ENCODE results near the gene COL13A1.
A peak's percentile ranks its signal among the peaks of the same experiment; 100 is the strongest.

COL13A1 gene

DNA sequence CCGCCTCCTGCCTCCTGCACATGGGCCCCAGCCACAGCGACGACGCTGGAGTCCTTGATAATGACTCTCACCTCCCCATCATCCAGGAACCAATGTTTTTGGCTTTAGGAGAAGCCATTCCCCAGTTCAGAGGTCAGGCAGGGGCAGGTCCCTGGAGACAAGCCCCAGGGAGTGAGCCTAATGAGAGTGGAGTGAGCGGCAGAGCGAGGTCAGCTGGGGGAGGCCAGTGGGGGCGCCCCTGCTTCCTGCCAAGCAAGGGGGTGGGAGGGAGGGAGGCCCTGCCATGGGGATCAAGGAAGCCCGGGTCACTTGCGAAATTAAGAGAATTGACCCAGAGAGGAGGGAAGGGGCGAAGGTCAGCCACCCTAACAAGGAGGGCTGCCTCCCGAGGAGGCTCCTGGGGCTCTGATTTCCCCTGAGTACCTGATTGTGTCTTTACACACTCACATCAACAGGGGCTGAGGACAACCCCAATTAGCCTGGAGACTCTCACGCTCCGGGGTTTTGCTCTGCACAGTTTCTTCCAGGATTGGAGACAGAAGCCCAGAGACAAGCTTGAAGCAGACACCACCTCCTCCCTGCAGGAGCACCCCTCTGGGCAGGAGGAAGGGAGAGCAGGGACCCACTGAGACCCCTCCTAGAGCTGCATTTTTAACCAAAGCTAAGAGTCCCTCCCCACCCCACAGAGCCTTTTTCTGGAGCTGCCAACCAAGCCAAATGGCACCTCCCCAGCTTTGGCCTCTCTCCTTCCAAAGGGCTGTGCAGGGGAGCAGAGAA lies 112.1 kb downstream of the COL13A1 start:
- no peak for DNase-seq

DNA sequence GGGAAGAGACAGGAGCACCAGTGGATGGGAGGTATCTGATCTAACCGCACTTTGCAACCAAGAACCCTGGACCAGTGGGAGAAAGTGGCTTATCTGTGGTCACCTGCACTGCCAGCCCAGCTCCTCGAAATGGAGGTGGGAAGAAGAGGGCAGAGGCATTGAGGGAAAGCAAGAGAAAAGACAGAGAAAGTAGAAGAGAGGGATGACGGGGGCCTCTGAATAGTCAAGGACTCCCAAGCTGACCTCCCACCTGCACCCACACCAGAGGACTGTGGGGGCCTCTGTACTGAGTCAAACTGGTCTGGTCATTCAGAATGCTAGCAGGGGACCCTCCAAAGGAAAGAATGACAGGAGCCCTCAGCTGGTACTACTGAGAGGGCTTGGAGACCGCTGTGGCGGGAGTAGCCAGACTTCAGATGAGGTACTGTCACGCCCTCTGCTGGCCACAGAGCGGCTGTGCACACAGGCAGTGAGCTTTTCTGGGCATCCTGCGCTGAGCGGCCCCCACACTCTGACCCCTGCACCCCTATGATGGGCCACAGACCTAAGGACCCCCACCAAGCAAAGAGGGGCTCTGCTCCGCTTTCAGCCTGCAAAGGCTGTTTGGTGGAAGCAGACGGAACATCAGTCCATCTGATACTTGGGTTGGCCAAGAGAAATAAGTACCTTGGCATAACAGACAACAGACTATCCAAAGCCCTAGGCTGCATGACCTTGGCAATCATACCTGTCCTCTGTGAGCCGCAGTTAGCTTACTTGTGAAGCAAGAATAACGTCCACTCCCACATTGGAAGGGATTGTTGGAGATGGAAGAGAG lies 112.9 kb downstream of the COL13A1 start:
- DNase-seq: peak; percentile 54

DNA sequence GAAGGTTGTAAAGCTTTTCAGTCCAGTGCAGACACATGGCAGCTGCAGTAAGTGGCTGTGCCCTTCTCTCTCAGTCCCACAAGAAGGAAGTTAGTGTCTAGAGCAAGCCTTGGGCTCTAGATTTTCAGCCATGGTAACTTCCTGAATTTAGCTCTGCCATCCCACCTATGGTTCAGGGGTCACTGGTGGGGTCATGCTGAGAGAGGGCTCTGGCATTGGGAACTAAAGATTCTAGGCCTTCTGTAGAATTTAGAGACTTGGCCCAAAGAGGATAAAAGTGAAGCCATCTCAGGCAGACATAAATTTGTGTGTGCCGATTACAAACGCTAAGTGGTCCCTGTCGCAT lies 113.5 kb downstream of the COL13A1 start:
- no peak for DNase-seq

DNA sequence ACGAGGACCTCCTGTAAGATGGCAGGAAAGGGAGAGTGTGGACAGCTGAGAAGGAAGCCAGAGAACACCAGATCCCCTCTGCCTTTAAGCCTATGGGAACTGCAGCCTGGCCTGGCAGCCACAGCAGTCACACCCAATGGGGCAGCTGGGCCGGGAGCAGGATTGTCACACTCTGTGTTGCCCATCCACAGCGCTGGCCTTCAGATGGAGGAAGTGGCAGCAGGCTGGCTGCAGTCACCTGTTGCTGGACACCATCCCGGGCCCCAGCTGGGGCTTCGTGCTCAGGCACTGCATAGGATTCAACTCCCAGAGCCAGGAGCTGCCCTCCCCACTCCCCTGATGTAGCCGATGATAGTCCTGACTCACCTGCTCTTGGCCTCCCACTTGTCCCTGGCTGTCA lies 114.4 kb downstream of the COL13A1 start:
- DNase-seq: no peak

DNA sequence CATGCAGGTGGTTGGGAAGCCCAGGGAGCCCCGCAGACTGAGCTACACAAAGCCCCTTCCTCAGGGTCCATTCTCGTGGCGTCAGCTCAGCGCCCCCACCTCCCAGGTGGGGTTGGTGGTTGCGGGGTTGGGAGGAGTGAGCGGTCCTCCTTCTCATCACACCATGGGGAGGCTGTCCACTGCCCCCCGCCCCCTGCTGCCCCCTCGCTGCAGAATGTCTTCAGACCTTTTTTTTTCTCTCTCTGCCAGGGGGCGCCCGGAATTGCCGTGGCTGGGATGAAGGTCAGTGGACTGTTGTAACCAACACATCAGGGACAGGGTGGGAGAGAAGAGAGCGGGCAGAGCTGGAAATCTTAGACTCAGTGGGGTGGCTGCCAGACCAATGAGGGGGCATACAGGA lies 116.3 kb downstream of the COL13A1 start:
- DNase-seq: no peak

DNA sequence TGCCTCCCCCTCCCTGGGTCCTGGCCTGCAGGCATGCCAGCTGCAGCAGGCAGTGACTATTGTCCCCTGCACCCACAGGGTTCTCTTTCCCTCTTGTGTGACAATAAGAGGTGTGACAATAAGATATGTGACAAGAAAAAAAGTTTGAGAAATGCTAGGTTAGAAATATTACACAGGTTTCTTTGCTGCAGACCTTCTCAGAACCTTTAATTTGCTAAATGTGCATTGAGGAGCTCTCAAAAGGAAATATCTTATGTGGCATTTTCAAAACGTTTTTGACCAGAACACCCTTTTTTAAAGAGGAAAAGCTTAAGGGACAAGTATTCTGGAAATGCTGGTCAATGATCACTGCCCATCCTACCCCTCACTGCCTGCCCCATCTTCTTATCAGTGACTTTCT lies 117.5 kb downstream of the COL13A1 start:
- DNase-seq: no peak

DNA sequence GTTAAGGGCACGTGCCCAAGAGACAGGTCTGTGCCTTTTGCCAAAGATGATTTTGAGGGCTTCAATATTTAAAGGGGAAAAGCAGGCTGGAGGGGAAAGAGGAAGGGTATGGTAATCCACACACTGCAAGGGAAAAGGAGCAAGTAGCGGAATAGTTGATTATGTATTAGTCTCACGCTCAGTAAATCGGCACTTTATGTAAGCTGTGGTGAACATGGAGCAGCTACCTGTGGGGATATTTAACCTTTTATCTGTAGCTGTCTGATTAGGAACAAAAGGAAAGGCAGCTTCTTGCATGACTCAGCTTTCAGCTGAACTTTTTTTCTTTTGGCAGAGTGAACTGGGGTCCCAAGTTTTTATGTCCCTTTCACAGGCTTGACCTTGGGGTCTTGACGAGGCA lies 123.4 kb downstream of the COL13A1 start:
- no peak for DNase-seq

DNA sequence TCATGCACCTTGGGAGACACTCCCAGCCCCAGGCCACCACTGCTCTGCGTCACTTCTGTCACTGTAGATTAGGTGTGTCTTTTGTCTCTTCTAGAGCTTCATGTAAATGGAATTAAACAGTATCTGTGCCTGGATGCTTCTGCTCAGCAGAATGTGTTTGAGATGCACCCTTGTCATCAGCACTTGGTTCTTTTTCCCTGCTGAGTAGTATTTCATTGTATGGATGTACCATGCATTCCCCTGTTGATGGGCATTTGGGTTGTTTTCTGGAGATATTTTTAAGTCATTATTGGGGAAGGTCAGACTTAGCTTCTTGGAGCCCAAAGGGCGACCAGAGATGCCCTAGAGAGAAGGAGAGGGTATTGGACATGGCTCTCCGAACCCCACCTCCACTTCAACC lies 126.6 kb downstream of the COL13A1 start:
- DNase-seq: no peak

DNA sequence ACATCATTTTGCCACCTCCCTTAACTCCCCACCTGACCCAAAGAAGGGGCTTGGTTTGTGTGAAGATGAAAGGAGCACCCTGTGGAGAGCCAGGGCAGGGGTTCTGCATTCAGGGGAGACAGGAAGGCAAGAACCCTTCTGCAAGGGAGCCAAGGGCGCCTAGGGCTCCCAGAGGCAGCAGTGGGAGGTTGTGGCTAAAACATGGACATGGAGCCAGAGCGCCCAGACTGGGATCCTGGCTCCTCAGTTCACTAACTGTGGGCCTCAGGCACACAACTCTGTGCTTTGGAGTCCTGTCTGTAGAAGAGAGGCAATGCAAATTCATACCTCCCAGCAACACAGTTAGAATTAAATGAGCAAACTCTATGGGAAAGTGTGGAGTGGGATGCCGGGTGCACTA lies 127.9 kb downstream of the COL13A1 start:
- DNase-seq: no peak

DNA sequence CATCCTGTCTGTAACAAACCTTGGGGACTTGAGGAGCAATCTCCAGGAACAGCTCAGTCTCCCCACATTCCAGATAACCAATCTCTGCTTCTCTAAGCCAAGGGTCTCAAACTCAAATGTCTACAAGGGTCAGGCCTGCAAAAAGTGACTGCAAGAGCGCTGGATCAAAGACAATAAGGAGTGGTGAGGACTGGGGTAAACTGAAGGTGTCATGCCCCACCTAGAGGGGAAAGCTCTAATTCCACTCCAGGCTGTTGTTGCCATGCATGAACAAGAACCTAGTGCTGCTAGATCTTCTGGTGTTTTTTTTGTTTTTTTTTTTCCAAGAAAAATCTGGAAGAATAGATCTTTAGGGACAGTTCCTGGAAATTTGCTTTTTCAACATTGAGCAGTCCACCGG lies 133.1 kb downstream of the COL13A1 start:
- no peak for DNase-seq

DNA sequence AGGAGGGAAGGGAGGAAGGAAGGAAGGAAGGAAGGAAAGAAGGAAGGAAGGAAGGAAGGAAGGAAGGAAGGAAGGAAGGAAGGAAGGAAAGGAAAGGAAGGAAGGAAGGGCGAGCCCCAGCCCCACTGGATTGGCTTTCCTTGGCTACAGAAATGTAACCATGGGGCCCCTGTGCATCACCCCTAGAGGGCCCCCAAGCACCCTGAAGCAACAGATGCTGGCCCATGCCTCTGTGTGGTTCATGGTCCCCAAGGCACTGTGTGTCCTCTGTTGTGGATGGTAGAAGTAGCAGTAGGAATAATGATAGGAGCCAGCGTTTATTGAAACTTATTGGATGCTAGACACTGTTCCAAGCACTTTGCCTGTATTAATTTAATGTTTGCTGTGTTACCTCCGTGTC lies 134.4 kb downstream of the COL13A1 start:
- no peak for DNase-seq

DNA sequence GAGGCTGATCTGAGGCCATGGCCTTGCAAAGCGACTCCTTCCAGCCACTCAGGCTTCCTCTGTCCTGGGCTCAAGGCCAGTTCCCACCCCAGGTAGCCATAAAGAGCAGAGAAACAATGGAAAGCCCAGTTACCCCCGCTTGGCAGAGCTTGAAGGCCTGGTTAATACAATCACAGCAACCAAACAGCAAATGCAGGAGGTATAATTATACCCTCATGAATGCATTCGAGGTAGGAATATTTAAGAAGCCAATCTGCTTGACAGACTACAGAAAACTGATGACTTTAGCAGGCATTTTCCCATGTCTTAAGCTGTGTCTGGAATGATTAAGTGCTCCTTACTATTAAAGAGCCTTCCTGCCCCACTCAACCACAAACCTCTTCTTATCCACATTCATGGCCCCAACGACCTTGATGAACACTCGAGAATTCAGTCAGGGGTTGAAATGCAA lies 136.9 kb downstream of the COL13A1 start:
- DNase-seq: no peak

DNA sequence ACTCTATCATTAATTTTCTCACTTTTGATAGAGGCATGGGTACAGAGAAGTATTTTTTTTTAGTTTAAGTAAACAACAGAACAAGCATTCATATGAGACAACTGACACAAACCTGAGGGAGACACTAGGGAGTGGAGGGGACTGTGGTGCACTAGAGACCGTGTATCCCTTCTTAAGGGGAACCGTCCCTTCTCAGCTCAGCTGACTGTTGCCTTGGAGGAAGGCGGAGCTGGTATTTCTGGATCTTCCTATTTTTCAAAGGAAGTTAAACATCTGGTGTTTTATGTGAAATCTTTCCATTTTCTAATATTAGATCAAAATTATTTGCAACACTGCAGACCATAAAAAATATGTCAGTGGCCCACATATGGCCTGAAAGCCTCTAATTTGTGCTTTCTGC lies 137.4 kb downstream of the COL13A1 start:
- no peak for DNase-seq

DNA sequence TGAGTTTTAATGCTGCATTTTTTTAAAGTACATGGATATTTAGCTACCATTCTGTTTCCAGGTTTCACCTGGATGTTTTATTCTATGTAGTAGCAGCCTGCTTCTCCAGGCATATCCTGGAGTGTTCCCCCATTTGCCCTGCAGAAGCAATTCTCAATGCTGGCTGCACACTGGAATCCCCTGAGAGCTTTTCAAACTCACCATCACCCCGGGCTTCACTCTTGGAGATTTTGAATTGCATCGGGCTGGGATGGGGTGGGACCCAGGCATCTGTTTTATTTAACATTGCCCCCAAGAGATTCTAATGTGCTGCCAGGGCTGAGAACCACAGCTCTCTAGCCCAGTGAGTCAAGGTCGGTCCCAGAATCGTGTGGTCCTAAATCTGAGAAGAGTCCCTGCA lies 137.8 kb downstream of the COL13A1 start:
- no peak for DNase-seq

DNA sequence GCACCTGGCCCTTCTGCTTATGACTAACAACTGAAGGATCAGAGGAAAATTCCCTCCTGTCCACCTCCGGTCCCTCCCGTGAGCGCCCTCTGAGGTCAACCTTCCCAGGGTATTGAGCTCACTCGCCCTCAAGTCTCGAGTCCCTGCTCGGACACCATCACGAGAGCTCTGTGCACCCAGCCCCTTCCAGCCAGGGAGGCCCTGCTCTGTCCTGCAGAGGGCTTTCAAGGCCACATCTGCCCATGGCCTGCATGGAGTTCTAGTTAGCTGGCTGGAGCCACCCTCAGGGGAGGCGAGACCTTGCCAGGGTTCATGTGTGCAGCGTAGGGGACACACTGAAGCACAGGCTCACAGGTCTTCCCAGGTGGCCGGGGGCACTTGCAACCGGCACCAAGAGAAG lies 140.0 kb downstream of the COL13A1 start:
- no peak for DNase-seq

DNA sequence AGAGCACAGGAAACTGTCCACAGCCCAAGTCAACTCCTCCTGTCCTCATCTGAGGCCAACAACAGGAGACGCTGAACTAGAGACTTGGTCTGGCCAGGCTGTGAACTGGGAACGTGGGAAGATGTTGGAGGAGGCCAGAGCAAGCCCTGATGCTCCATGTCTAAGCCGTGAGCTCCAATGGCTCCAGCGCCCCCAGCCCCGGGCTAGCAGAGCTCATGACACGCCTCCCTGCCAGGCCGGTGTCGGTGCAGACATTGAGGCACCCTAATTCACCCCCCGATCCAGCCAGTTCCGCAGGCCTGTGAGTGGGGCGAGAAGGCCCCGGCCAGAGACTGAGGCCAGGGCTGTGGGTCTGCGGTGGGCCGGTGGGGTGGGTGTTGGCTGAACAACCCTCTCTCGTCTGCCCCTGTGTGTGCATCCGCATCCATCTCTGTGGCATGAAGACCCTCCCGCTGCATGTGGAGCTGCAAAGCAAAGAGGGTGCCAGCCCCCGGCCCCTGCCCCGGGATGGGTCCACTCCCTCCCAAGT lies 141.7 kb downstream of the COL13A1 start:
- DNase-seq: no peak

DNA sequence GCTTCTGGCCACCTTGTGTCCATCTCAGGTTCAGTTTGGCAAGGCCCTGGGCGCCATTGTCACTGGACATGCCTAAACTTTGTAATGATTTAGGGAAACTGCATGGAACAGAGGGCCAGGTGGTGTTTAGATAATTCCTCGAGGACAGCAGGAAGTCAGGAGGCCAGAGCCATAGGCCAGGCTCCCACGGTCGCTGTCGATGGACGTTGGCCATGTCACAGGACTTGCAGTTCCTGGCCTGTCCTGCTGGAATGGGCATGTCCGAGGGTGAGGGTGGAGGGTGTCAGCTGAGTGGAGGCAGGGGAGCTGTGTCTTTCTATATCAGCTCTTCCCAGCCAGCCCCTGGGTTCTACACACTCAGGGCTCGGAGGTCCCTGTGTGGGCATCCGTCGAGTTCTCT lies 143.1 kb downstream of the COL13A1 start:
- no peak for DNase-seq

DNA sequence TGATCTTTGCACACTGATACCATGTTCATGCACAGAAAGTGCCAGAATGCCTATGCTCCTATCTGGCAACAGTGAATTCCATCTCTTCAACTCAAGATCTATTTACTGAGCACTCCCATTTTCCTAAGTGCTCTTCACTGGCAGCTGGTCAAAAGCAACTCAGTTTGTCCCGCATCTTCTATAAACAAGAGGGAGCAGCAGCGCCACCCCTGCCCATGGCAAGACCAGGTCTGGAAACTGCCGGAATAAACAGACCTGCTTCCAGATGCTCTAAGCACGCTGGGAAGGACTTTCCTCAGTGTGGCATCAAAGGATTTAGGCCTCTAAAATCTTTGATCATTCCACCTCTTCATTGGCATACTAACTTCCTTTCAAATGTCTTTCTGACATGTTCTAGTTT lies 146.6 kb downstream of the COL13A1 start:
- no peak for DNase-seq

DNA sequence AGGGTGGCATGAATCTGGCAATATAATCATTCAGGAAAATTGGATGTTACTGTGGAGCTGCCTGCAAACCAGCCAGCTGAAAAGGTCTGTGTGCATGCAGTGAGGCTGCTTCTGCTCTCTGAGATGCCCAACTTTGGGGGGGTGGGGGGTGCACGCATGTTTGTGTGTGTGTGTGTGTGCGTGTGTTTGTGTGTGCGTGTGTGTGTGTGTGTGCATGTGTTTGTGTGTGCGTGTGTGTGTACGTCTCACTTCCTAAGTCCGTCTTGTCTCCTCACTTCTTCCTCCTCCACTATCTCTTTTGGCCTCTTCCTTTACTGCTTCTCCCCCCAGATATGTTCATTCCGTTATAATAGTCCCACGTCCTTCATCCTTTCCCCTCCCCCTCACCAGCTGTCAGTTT lies 148.1 kb downstream of the COL13A1 start:
- DNase-seq: no peak

DNA sequence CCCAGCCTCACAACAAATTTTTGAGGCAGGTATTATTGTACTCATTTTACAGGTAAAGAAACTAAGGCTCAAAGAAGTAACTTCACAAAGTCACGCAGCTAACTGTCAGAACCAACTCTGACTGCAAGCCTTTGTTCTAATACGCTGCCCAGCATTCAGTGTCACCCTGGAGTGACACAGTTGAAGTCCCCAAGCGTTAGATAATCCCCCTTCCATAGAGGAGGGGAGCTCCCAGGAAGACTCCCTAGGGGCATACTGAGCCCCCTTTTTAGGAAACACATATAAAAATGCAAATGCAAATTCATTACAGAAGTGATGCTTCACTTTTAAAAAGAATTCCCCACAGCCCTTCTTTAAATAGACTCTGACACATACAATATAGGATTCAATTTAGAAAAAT lies 150.0 kb downstream of the COL13A1 start:
- no peak for DNase-seq

DNA sequence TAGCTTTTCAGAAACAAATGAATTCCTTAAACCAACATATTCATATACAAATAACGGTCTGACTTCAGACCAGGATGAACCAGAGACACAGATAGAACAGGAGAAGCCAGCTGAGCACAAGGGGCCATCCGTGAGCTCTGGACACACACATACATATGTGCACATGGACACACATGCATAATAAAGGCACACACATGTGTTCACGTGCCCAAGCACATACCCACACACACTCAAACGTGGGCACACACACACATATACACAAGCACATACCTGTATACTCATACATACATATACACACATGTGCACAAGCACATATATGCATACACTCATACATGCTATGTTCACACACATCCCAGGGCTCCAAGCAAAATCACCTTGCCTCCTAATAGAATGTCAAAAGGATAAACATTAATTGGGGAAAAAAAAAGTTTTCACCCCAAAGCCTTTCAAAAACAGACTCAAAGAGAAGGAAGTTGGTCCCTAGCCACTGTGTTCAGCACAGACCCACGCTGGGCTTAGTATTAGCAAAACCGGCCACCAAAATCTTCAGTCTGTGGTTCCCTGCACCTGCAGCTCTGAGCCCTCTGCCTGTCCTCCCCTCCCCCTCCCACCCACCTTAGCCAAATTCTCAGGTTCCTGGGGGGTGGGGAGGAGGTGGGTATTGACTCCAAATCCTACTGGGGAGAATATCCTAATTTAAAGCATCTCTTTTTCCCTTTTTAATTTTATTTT lies 150.5 kb downstream of the COL13A1 start:
- no peak for DNase-seq

DNA sequence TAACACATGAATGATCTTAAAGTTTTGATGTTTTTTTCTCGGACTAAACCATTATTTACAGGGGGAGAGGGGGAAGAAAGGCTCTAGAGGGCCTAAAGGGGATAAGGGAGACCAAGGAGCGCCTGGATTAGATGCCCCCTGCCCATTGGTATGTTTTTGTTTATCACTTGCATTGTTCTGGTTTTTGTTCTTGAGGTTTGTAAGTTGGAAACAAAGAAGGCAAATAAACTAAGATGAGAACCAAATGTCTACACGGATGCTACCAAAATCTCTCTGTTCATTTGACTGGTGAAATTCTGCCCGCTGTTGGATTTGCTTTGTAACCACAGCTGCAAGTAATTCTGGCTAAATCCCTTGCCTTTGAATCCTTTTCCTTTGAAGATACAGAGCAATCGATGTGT lies 151.1 kb downstream of the COL13A1 start:
- DNase-seq: no peak

DNA sequence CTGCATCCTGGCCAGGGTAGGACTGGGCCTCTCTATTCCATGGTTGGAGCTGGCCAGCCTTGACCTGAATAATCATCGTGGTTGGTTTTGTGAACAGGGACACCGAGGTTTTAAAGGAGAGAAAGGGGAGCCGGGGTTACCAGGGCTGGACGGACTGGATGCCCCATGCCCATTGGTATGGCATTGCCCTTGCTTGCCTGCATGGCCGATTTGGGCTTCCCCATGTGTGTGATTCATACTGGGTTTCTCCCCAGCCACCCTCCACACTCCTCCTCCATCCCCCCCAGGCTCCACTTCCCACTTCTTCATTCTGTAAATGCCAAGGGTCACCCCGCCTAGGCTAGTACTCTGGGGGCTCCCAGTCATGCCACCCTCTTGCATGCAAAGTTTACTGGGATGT lies 152.1 kb downstream of the COL13A1 start:
- no peak for DNase-seq
